Neural cell (in vitro differentiated cells): ENCODE data around the gene PLEKHF1. TPM values are rescaled to one million over a fixed set of nuclear protein-coding genes. Genes with fewer than 3 reads are reported as not detected.

Experiments
- H2AFZ ChIP-seq: fragments of 200-600, 300-800 bp; sonication (generic), shearing (Covaris generic); 2 replicates; pipeline ENCODE4 v1.6.0; 2014; ENCODE audit warnings: low read depth, mild to moderate bottlenecking, antibody characterized with exemption, low read length, moderate library complexity
- H3F3A ChIP-seq: fragments of 200-600 bp; shearing (Covaris generic); 2 replicates; pipeline ENCODE4 v1.6.1; 2016; ENCODE audit warnings: mild to moderate bottlenecking, moderate library complexity, mixed read lengths, antibody characterized with exemption, low read length; ENCODE audit not compliant: insufficient read depth, poor library complexity, severe bottlenecking
- H3K27ac ChIP-seq: fragments of 200-600, 300-800 bp; sonication (generic), shearing (Covaris generic); 2 replicates; pipeline ENCODE4 v1.5.1; 2014; ENCODE audit warnings: mild to moderate bottlenecking, low read length, moderate library complexity
- H3K27me3 ChIP-seq: fragments of 300-800, 200-600 bp; sonication (generic), shearing (Covaris generic); 2 replicates; pipeline ENCODE4 v1.6.0; 2014; ENCODE audit warnings: mild to moderate bottlenecking, low read depth, low read length, moderate library complexity; ENCODE audit not compliant: insufficient read depth
- H3K36me3 ChIP-seq: fragments of 300-800, 200-600 bp; sonication (generic), shearing (Covaris generic); 2 replicates; pipeline ENCODE4 v1.5.1; 2014; ENCODE audit warnings: mild to moderate bottlenecking, antibody characterized with exemption, low read length, moderate library complexity; ENCODE audit not compliant: insufficient read depth
- H3K4me2 ChIP-seq: fragments of 300-800, 200-600 bp; sonication (generic), shearing (Covaris generic); 2 replicates; pipeline ENCODE4 v1.6.0; 2014; ENCODE audit warnings: mild to moderate bottlenecking, low read length
- H3K4me3 ChIP-seq: fragments of 300-800, 200-600 bp; sonication (generic), shearing (Covaris generic); 2 replicates; pipeline ENCODE4 v1.5.1; 2014; ENCODE audit warnings: mild to moderate bottlenecking, low read length, moderate library complexity
- H3K79me2 ChIP-seq: fragments of 200-600 bp; shearing (Covaris generic); replicated peaks from 2 replicates; pipeline ENCODE4 v1.6.0; 2014; ENCODE audit warnings: mild to moderate bottlenecking, low read length, moderate library complexity; ENCODE audit not compliant: insufficient read depth
- H3K9ac ChIP-seq: fragments of 300-800, 200-600 bp; sonication (generic), shearing (Covaris generic); 2 replicates; pipeline ENCODE4 v1.6.1; 2016; ENCODE audit warnings: mild to moderate bottlenecking, low read length, mixed read lengths
- H3K9me2 ChIP-seq: fragments of 200-600 bp; shearing (Covaris generic); 2 replicates; pipeline ENCODE4 v1.6.1; 2016; ENCODE audit warnings: mild to moderate bottlenecking, low read length, mixed read lengths; ENCODE audit not compliant: insufficient read depth
- H3K9me3 ChIP-seq: fragments of 200-600, 300-800 bp; sonication (generic), shearing (Covaris generic); 2 replicates; pipeline ENCODE4 v1.6.1; 2016; ENCODE audit warnings: mild to moderate bottlenecking, mixed run types, low read length, moderate library complexity, mixed read lengths
- H4K20me1 ChIP-seq: fragments of 200-600 bp; shearing (Covaris generic); 2 replicates; pipeline ENCODE4 v1.6.1; 2016; ENCODE audit warnings: mild to moderate bottlenecking, mixed run types; ENCODE audit not compliant: insufficient read depth
- CTCF ChIP-seq: fragments of 450-650 bp; IDR thresholded peaks from 2 replicates; pipeline ENCODE4 v1.5.1; 2014; ENCODE audit warnings: antibody characterized with exemption, mild to moderate bottlenecking, moderate library complexity; ENCODE audit not compliant: poor library complexity, severe bottlenecking
- EP300 ChIP-seq: fragments of 450-650 bp; conservative IDR thresholded peaks from 2 replicates; pipeline ENCODE4 v1.6.1; 2014; ENCODE audit warnings: antibody characterized with exemption, mild to moderate bottlenecking, moderate library complexity; ENCODE audit not compliant: poor library complexity, severe bottlenecking
- EZH2 ChIP-seq: fragments of 200-600, 300-800 bp; shearing (Covaris generic), sonication (generic); IDR thresholded peaks from 2 replicates; pipeline ENCODE4 v1.6.1; 2014; ENCODE audit warnings: antibody characterized with exemption, low read length, borderline replicate concordance, mild to moderate bottlenecking; ENCODE audit not compliant: insufficient read depth, poor library complexity, severe bottlenecking
- MXI1 ChIP-seq: fragments of 450-650 bp; conservative IDR thresholded peaks from 2 replicates; pipeline ENCODE4 v1.6.1; 2014; ENCODE audit warnings: antibody characterized with exemption, mild to moderate bottlenecking; ENCODE audit not compliant: poor library complexity, severe bottlenecking
- POLR2AphosphoS5 ChIP-seq: IDR thresholded peaks from 2 replicates; pipeline ENCODE4 v1.6.1; 2012
- RAD21 ChIP-seq: fragments of 450-650 bp; conservative IDR thresholded peaks from 2 replicates; pipeline ENCODE4 v1.6.1; 2014; ENCODE audit warnings: antibody characterized with exemption, mild to moderate bottlenecking, moderate library complexity
- REST ChIP-seq: IDR thresholded peaks from 2 replicates; pipeline ENCODE4 v1.6.1; 2012; ENCODE audit warnings: borderline replicate concordance
- SMC3 ChIP-seq: fragments of 450-650 bp; conservative IDR thresholded peaks from 2 replicates; pipeline ENCODE4 v1.6.1; 2014; ENCODE audit warnings: antibody characterized with exemption, mild to moderate bottlenecking, moderate library complexity; ENCODE audit not compliant: poor library complexity
- TAF1 ChIP-seq: IDR thresholded peaks from 2 replicates; pipeline ENCODE4 v1.6.1; 2012; ENCODE audit warnings: low read depth
- polyA plus RNA-seq: library from polyadenylated mRNA; depleted of rRNA; stranded (reverse); fragments of >200 nt; gene quantifications from 2 replicates; pipeline ENCODE4 v1.2.3, GENCODE V29; 2014

PLEKHF1 gene
- polyA plus RNA-seq, 1 donor from 2014 or later, result not detected

- H3K4me3 ChIP-seq, result no peak overlapping the region
Observed at GRCh38 chr19:29694669-29695627, 29.7 kb downstream of the PLEKHF1 start.

More at GRCh38 chr19:29694669-29695627, 29.7 kb downstream of the PLEKHF1 start:
- no peak overlapping the region for H3K27ac ChIP-seq
- no peaks in the 10 kb centered on the region for H3K27me3 ChIP-seq
- H3K9me3 ChIP-seq, result no peaks in the 10 kb centered on the region
- H3K79me2 ChIP-seq, result no peaks in the 10 kb centered on the region
- no peaks in the 10 kb centered on the region for H3K36me3 ChIP-seq
- no peak overlapping the region for H3K4me2 ChIP-seq
- H2AFZ ChIP-seq, result no peak overlapping the region
- H3F3A ChIP-seq, result no peaks in the 10 kb centered on the region
- TF ChIP-seq REST (no peak), RAD21 (peak; percentile 75), MXI1 (no peak), SMC3 (peak; percentile 78), POLR2AphosphoS5 (no peak), EZH2 (no peak), CTCF (peak; percentile 84), TAF1 (no peak), EP300 (no peak)
- H4K20me1 ChIP-seq, result no peaks in the 10 kb centered on the region
- no peaks in the 10 kb centered on the region for H3K9me2 ChIP-seq
- no peak overlapping the region for H3K9ac ChIP-seq
